HCT116 (cell line): ENCODE results near the gene RAB31.

Experiments
- ATF3 ChIP-seq: IDR thresholded peaks from 2 replicates; pipeline ENCODE4 v1.6.1; 2012
- CEBPB ChIP-seq: IDR thresholded peaks from 2 replicates; pipeline ENCODE4 v1.6.1; 2012; ENCODE audit warnings: low read depth
- CTCF ChIP-seq, 3 experiments: fragments of 200-600 bp in 1 of 3; sonication (generic) in 1 of 3; IDR thresholded peaks in 2 of 3; conservative IDR thresholded peaks in 1 of 3; 2 replicates each; pipeline ENCODE4 v1.5.1; 2012 to 2017; ENCODE audit warnings: low read depth in 2 of 3, low read length in 2 of 3, antibody characterized with exemption in 1 of 3, borderline replicate concordance in 1 of 3, control low read depth in 1 of 3, mild to moderate bottlenecking in 1 of 3, mixed read lengths in 1 of 3, mixed run types in 1 of 3, moderate library complexity in 1 of 3; ENCODE audit not compliant: insufficient read depth in 1 of 3
- EZH2 ChIP-seq: fragments of 200-600 bp; sonication (generic); IDR thresholded peaks from 2 replicates; pipeline ENCODE4 v1.6.1; 2017; ENCODE audit warnings: antibody characterized with exemption, mixed run types
- FOSL1 ChIP-seq: IDR thresholded peaks from 2 replicates; pipeline ENCODE4 v1.6.1; 2012; ENCODE audit warnings: low read depth
- JUND ChIP-seq: IDR thresholded peaks from 2 replicates; pipeline ENCODE4 v1.6.1; 2012
- MAX ChIP-seq: IDR thresholded peaks from 2 replicates; pipeline ENCODE4 v1.6.1; 2012
- POLR2A ChIP-seq: IDR thresholded peaks from 2 replicates; pipeline ENCODE4 v1.7.0; 2011; ENCODE audit warnings: borderline replicate concordance; ENCODE audit not compliant: insufficient read depth, insufficient read length; ENCODE audit errors: extremely low read depth
- POLR2AphosphoS5 ChIP-seq: IDR thresholded peaks from 2 replicates; pipeline ENCODE4 v1.6.1; 2011; ENCODE audit warnings: mild to moderate bottlenecking, low read depth, low read length, moderate library complexity
- RAD21 ChIP-seq: IDR thresholded peaks from 2 replicates; pipeline ENCODE4 v1.6.1; 2012; ENCODE audit warnings: low read depth, mild to moderate bottlenecking
- REST ChIP-seq: IDR thresholded peaks from 2 replicates; pipeline ENCODE4 v1.6.1; 2012; ENCODE audit warnings: low read depth
- SP1 ChIP-seq: IDR thresholded peaks from 2 replicates; pipeline ENCODE4 v1.6.1; 2012; ENCODE audit warnings: low read depth
- ZFX ChIP-seq: fragments of 450-650 bp; IDR thresholded peaks from 2 replicates; pipeline ENCODE4 v1.6.1; 2017
- ZNF274 ChIP-seq: fragments of 200-500 bp; sonication (Bioruptor generic); IDR thresholded peaks from 2 replicates; pipeline ENCODE4 v1.6.1; 2014; ENCODE audit warnings: mild to moderate bottlenecking, low read depth, low read length, inconsistent platforms

GRCh38 chr18:9736286-9736835 is 28.3 kb downstream of the RAB31 start:
- no peak for TF ChIP-seq CTCF (IDR thresholded peaks at IDR 0.05 in 2 of 3, conservative IDR thresholded peaks at IDR 0.05 in 1 of 3; ENCODE audit: borderline replicate concordance in 1 of 3, insufficient read depth in 1 of 3, low read depth in 2 of 3, low read length in 2 of 3)
- no peak for TF ChIP-seq REST
- TF ChIP-seq EZH2, result no peak
- no peak for TF ChIP-seq ZNF274
- no peak for TF ChIP-seq MAX
- no peak for TF ChIP-seq POLR2AphosphoS5
- no peak for TF ChIP-seq POLR2A
- TF ChIP-seq ATF3, result no peak
- TF ChIP-seq RAD21, result no peak
- TF ChIP-seq CEBPB, result no peak
- no peak for TF ChIP-seq FOSL1
- no peak for TF ChIP-seq JUND
- TF ChIP-seq ZFX, result no peak
- no peak for TF ChIP-seq SP1
